GM12865 (cell line): ENCODE results near the gene HS3ST4.

ENCODE experiments used
- DNase-seq: peaks from one replicate; pipeline ENCODE4 v3.0.0; 2010; ENCODE audit warnings: low read depth
- H3K4me3 ChIP-seq: 2 replicates; pipeline ENCODE4 v1.5.1; 2011; ENCODE audit warnings: mild to moderate bottlenecking, low read depth, low read length, control low read depth
- CTCF ChIP-seq: IDR thresholded peaks from 2 replicates; pipeline ENCODE4 v1.5.1; 2011; ENCODE audit warnings: low read length, control low read depth, low read depth, inconsistent platforms; ENCODE audit not compliant: insufficient read depth; ENCODE audit errors: missing control alignments

HS3ST4 gene

GRCh38 chr16:26175944-26176343, 484.2 kb downstream of the HS3ST4 start:
- TF ChIP-seq CTCF, result no peak
- no peak overlapping the region for H3K4me3 ChIP-seq
- DNase-seq, result no peak

- DNase-seq, result no peak
- TF ChIP-seq CTCF, result no peak
- H3K4me3 ChIP-seq, result no peak overlapping the region
These were observed 485.7 kb downstream of the HS3ST4 start for GRCh38 chr16:26177438-26177837.

- no peak overlapping the region for H3K4me3 ChIP-seq
- DNase-seq, result no peak
- TF ChIP-seq CTCF, result no peak
These were observed 486.5 kb downstream of the HS3ST4 start for GRCh38 chr16:26178298-26178697.

- H3K4me3 ChIP-seq, result no peak overlapping the region
- no peak for TF ChIP-seq CTCF
- DNase-seq, result no peak
These were observed 494.4 kb downstream of the HS3ST4 start for GRCh38 chr16:26186091-26186615.
